Stomach (tissue), 9 donors: ENCODE data around the gene ADGRL3. TPM values are rescaled to one million over a fixed set of nuclear protein-coding genes. Genes with fewer than 3 reads are reported as not detected.

Source experiments
- DNase-seq, 2 donors: peaks; one replicate each; pipeline versions ENCODE4 v3.0.0 to v3.0.0-alpha.2; 2013 to 2019
- H3K27ac ChIP-seq, 5 donors: fragments of 200-600 bp in 4 of 5; sonication (generic) in 4 of 5; one replicate each; pipeline ENCODE4 v1.5.1; 2013 to 2019; ENCODE audit warnings: mild to moderate bottlenecking in 1 of 5, moderate library complexity in 1 of 5
- H3K27me3 ChIP-seq, 3 donors: fragments of 200-600 bp; sonication (generic); one replicate each; pipeline ENCODE4 v1.5.1; 2017 to 2019; ENCODE audit warnings: mixed run types in 1 of 3
- H3K36me3 ChIP-seq, 4 donors: fragments of 200-600 bp; sonication (generic); 1 replicate in 3 of 4; 2 replicates in 1 of 4; pipeline ENCODE4 v1.5.1; 2016 to 2019
- H3K4me1 ChIP-seq, 4 donors: fragments of 200-600 bp; sonication (generic); one replicate each; pipeline ENCODE4 v1.5.1; 2016 to 2019
- H3K4me3 ChIP-seq, 4 donors: fragments of 200-600 bp; sonication (generic) in 3 of 4; one replicate each; pipeline ENCODE4 v1.5.1; 2016 to 2019; ENCODE audit warnings: mild to moderate bottlenecking in 1 of 4
- H3K9me3 ChIP-seq, 4 donors: fragments of 200-600 bp; sonication (generic); one replicate each; pipeline ENCODE4 v1.5.1; 2016 to 2019
- CTCF ChIP-seq, 7 experiments: fragments of 450-650 bp in 4 of 7; fragments of 200-600 bp in 3 of 7; sonication (generic) in 3 of 7; IDR thresholded peaks; one replicate each; pipeline ENCODE4 v1.5.1; 2016 to 2019; ENCODE audit warnings: antibody characterized with exemption in 7 of 7, control low read depth in 2 of 7, mild to moderate bottlenecking in 1 of 7
- EP300 ChIP-seq: sonication (generic); formaldehyde crosslinking; IDR thresholded peaks from one replicate; pipeline ENCODE4 v1.6.1; 2017; ENCODE audit warnings: antibody characterized with exemption
- POLR2A ChIP-seq, 4 donors: fragments of 450-650 bp; IDR thresholded peaks; one replicate each; pipeline ENCODE4 v1.6.1; 2016; ENCODE audit warnings: antibody characterized with exemption in 4 of 4, control low read depth in 2 of 4, mild to moderate bottlenecking in 1 of 4, moderate library complexity in 1 of 4
- POLR2AphosphoS5 ChIP-seq, 3 donors: sonication (generic); formaldehyde crosslinking; IDR thresholded peaks; one replicate each; pipeline ENCODE4 v1.6.1; 2016; ENCODE audit warnings: antibody characterized with exemption in 3 of 3
- WGBS, 5 donors: extraction: QIAGEN DNeasy Blood & Tissue Kit in 3 of 5; methylation state at CpG; one replicate each; pipeline versions ENCODE4 v1.1.5 to v1.1.7; 2013 to 2018; 5-methylcytosine and 5-hydroxymethylcytosine counted together
- intact Hi-C: fragments of 100-400 bp; cut with DNase I; formaldehyde crosslinking; loops from one replicate; pipeline ENCODE4 v1.15.1; 2023; ENCODE audit warnings: low total_unique reads
- polyA plus RNA-seq, 3 donors: library from polyadenylated mRNA; stranded (reverse); fragments of 200-250 nt; gene quantifications; one replicate each; pipeline ENCODE4 v1.2.3, GENCODE V29; 2013
- total RNA-seq, 5 donors: library from RNA; depleted of rRNA; stranded (reverse); fragments of >200 nt; gene quantifications; one replicate each; pipeline versions ENCODE4 v1.1.0 to v1.2.3, GENCODE V29; 2014 to 2016
- donor health status: healthy with polysubstance abuse.
- donor health status: Bipolar disorder and iron deficiency.
- donor health status: healthy.

Gene ADGRL3
- total and polyA plus RNA-seq, 8 donors = 0.48 to 109 (median 3.9) TPM

DNA sequence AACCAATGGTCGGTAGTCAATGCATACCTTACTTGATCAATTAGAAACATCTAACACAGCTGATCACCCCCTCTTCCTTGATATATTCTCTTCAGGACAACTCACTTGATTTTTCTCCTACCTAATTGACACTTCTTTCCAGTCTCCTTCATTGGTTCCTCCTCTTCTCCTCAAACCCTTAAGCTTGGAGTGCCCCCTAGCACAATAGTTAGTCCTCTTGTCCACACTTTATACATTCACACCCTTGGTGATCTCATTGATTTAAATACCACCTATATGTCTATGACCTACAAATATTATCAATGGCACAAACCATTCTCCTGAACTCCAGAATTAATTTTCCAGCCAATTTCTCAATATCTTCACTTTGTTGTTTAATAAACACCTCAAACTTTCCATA is 724.0 kb downstream of the ADGRL3 start:
- WGBS, 5 donors = 77 to 86% (median 81%) methylated on average over 1 of the region's 1 CpG
- no peak for DNase-seq
- Histone ChIP-seq H3K9me3 (no peaks in the 10 kb centered on the region), H3K4me1 (peaks cover 0 to 26% (median 8%) of the 10 kb centered on the region in 4 donors), H3K36me3 (no peaks in the 10 kb centered on the region), H3K4me3 (no peak overlapping the region), H3K27me3 (no peaks in the 10 kb centered on the region), H3K27ac (no peak overlapping the region)
- TF ChIP-seq EP300 (no peak), POLR2A (IDR thresholded peaks at IDR 0.05) (no peak), CTCF (IDR thresholded peaks at IDR 0.05) (no peak), POLR2AphosphoS5 (IDR thresholded peaks at IDR 0.05) (no peak)
- intact Hi-C loops = no loop called here

- Histone ChIP-seq H3K36me3 (no peaks in the 10 kb centered on the region), H3K27ac (no peak overlapping the region), H3K4me3 (no peak overlapping the region), H3K9me3 (no peaks in the 10 kb centered on the region), H3K27me3 (no peaks in the 10 kb centered on the region), H3K4me1 (no peaks in the 10 kb centered on the region)
- TF ChIP-seq POLR2AphosphoS5 (IDR thresholded peaks at IDR 0.05) = no peak
- TF ChIP-seq EP300 = no peak
- TF ChIP-seq CTCF (IDR thresholded peaks at IDR 0.05) = no peak
- no peak for TF ChIP-seq POLR2A (IDR thresholded peaks at IDR 0.05)
- intact Hi-C loops = no loop called here
- no peak for DNase-seq
- WGBS, 5 donors = 21 to 51% (median 46%) methylated on average over 1 of the region's 1 CpG
These were observed 733.4 kb downstream of the ADGRL3 start for GRCh38 chr4:61933527-61933926.

- TF ChIP-seq POLR2AphosphoS5 (IDR thresholded peaks at IDR 0.05) (no peak), CTCF (IDR thresholded peaks at IDR 0.05) (no peak), EP300 (no peak), POLR2A (IDR thresholded peaks at IDR 0.05) (no peak)
- DNase-seq = no peak
- Histone ChIP-seq H3K4me1 (no peaks in the 10 kb centered on the region), H3K4me3 (no peak overlapping the region), H3K27ac (no peak overlapping the region), H3K36me3 (no peaks in the 10 kb centered on the region), H3K27me3 (no peaks in the 10 kb centered on the region), H3K9me3 (no peaks in the 10 kb centered on the region)
- intact Hi-C loops = no loop called here
These were observed 734.1 kb downstream of the ADGRL3 start for GRCh38 chr4:61934198-61934597.

DNA sequence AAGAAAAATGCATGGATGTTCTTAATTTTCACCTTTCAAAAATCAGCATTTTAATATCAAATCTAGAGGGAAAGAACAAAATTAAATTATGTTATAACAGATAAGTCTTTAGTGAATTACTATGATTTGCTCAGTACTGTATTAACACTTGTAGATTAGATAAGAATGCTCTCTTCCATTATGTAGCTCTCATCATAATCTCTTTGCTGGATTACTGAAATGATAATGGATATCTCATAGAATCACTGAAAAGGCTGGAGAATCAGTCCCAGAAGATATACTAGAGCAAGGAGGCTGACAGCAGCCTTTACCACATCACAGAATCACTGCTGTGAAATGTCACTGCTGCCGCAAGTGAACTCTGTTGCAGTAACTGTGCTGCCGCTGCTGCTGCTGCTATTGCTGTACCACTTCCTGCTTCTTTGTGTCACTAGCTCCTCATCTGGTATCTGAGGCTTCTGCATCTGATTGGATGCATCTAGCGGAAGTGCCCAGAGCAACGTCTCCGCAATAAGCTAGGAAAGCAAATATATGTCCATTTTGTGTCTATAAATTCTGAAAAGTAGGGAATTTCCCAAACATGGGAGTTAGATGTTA is 738.2 kb downstream of the ADGRL3 start:
- Histone ChIP-seq H3K27me3 (no peaks in the 10 kb centered on the region), H3K9me3 (no peaks in the 10 kb centered on the region), H3K27ac (no peak overlapping the region), H3K36me3 (no peaks in the 10 kb centered on the region), H3K4me1 (no peaks in the 10 kb centered on the region), H3K4me3 (no peak overlapping the region)
- DNase-seq = peak in 1 of 2 donors; percentile 28
- intact Hi-C loops = no loop called here
- 87 to 94% (median 92%) methylated on average over 5 of the region's 5 CpGs for WGBS, 5 donors
- no peak for TF ChIP-seq CTCF (IDR thresholded peaks at IDR 0.05)
- TF ChIP-seq EP300 = no peak
- TF ChIP-seq POLR2AphosphoS5 (IDR thresholded peaks at IDR 0.05) = no peak
- TF ChIP-seq POLR2A (IDR thresholded peaks at IDR 0.05) = no peak
